ENCODE results near the gene STYX.

GRCh38 chr14:52701223-52701622 lies 28.7 kb upstream of the STYX start:
- TF ChIP-seq CTCF (IDR thresholded peaks at IDR 0.05; ENCODE audit: borderline replicate concordance, extremely low read depth, low read length, poor library complexity, severe bottlenecking), result no peak
- no peak for TF ChIP-seq EZH2 (IDR thresholded peaks at IDR 0.05; ENCODE audit: borderline replicate concordance, low read depth, low read length, severe bottlenecking)
